Fibroblast of skin of left biceps (primary cell): ENCODE measurements around the gene CFAP47.
A peak's percentile ranks its signal among the peaks of the same experiment; 100 is the strongest.

Experiments
- DNase-seq, 2 experiments: peaks; one replicate each; pipeline ENCODE4 v3.0.0-alpha.2; 2013; ENCODE audit warnings: low read depth in 2 of 2

The CFAP47 gene

DNA sequence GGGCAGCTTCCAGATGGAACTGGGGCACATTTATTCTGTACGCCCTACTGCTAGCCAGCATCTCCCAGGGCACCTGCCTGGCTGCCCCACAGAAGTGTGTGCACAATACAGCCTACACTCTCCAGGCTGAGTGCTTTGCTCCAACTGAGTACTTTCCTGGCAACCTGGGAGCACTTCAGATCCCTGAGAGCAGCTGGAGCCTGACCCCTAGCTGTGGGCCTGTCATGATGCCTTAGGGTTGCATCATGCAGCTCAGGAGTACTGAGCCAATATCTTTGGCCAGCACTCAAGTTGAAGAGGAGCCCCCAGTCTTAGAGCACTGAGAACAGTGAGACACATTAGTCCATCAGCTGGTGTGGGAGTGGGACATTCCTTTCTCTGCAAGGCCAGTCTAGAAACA is 321.9 kb downstream of the CFAP47 start:
- DNase-seq: no peak

DNA sequence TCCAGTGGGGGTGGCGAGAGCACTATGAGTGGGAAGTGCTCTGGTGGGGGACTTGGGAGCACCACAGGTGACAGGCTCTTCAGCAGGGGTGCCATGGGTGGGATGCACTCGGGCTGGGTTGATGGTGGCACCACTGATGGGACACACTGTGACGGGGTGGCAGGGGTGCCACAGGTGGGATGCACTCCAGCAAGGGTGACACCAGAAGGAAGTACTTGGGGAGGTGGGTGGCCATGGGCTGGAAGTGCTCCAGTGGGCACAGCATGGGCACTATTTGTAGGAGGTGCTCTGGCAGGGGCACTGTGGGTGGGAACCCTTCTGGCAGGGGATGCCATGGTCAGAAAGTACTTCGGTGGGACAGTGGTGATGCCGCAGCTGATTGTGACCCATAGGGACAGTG is 346.6 kb downstream of the CFAP47 start:
- DNase-seq: no peak

DNA sequence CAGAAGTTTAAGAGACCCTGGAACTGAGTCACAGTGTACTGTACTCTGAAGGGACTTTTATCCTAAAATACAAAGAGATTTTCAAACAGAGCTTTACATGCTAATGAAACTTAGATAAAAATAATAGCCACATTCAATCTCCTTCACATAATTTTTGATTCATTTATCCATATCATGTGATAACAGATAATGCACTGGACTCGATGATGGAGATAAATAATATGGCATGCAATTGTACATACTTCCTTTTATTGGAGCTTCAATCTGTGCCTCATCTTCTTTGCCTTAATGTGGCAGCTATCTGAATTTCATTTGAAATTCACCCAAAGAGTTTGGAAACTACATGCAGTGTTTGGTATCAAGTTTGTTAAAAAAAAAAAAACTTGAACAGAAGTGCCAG is 390.6 kb downstream of the CFAP47 start:
- DNase-seq: no peak

DNA sequence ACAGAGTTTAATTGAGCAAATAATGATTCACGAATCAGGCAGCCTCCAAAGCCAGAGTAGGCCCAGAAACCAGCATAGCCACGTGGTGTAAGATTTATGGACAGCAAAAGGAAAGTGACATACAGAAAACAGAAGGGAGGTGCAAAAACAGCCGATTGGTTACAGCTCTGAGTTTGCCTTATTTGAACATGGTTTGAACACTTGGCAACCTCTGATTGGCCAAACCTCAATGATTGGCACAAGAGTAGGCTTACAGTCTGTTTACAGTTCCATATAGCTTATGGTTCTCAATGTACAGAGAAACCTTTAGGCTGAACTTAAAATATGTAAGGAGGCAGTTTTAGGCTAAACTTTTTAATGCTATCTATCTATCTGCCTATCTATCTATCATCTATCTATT is 394.8 kb downstream of the CFAP47 start:
- DNase-seq: no peak

DNA sequence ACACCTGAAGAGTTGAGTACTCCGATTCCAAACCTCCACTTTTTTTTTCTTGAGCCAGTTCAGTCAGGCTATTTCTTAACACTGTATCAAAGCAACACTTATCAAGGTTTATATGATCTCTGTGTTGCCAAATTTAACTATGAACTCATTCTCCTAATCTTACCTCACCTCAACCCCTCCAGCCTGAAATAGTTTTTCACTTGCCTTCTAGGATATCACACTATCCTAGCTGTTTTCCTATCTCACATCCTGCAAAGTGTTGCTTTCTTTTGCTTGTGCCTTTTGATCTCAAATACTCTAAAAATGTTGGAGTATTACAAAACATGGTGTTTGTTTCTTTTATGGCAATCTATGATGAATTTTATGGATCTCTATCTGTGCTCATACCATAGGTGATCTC is 415.0 kb downstream of the CFAP47 start:
- no peak for DNase-seq

DNA sequence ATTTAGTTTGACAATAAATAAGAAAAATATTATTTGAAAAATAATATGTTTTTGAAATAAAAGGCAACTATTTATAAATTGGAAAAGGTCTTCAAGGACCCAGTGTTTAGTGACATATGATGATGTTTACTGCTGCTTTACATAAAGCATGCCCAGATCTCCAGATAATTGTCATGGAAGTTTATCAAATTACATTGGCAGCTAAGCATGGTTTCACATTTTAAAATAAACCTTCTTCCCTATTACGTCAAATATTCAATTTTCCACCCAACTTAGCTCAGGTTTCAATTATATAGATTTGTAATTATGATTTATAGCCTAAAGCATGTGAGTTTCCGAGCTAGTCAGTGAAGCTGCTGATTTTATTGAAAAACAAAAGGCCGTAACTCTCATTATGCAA is 417.2 kb downstream of the CFAP47 start:
- DNase-seq: no peak

DNA sequence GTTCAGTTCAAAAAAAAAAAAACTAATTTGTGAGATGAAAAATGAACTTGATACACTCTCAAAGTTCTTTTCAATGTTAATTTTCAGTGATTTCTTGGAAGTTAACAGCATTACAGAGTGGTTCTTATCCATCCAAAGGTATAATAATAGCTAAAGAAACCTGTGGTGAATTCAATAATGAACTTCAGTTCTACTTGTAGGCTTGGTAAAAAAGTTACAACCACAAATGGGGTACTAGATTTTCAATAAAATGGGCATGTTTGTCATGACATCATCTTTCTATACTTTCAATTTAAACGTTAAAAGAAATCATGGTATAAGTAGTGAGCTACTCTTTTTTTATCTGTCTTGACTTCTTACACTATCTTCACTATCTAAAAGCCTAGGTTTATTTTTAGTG is 424.8 kb downstream of the CFAP47 start:
- DNase-seq: no peak

DNA sequence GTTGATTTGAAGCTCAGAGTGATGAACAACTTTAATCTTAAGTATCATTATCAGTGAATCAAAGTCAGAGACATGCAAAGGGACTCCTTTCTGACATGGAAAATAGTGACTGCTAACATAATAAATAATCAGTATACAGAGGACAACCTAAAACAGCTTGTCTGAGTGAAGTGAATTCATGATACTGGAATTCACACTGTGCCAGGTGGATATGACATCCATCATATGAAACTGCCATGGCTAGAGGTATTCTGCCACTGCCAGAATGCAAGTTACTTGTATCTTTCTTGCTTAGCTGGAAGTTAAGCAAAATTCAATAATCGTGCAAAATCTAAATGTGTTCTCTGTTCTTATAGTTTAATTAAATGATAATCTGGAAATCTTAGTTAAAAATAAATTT is 429.0 kb downstream of the CFAP47 start:
- no peak for DNase-seq

DNA sequence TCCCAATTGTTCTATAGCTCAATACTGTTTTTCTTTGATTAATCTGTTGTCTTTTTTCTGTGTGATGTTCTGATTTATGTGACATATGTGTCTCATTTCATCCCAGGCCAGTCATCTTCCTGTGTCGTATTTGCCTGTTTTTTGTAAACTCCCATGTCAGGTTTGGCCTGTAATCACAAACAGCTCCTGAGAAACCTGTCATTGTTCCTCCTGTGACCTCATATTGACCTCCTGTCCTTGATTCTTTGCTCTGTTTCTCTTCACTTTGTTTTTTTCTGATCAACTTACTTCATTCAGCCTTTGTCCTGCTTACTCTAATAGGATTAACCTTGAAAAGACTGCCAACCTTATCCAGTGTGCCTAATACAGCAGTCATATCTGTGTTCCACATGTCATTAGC is 438.3 kb downstream of the CFAP47 start:
- DNase-seq: no peak

DNA sequence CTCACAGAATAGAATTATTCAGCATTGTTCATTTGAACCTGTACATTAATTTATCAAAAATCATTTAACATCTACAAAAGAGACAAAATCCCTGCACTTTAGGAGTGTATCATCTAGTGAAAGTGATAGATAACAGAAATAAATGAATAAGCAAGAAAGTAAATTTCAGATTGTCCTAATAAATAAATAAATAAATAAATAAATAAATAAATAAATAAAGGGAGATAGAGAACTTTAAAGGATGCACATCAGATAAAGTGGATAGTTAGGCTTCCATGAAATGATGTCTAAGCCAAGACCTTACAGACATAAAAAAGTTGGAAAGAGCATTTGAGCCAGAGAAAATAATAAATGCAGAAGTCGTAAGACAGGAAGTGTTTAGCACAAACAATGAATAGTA is 444.7 kb downstream of the CFAP47 start:
- no peak for DNase-seq

DNA sequence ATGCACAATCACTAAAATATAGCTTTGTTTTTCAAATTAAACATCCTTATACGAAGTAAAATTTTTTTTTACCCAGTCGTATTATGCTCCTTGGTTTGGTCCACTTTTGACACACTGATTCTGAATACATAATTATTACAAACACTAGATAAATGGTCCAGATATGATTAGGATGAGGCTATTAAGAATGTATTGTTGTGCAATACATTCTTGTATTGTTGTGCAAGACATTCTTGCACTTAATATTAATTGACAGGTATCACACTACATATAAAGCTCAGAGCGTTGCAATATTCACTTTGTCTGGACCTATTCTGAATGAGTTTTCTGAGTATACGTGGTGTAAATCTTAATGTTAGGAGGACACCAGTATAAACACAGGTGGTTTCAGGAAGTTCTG is 464.0 kb downstream of the CFAP47 start:
- no peak for DNase-seq

DNA sequence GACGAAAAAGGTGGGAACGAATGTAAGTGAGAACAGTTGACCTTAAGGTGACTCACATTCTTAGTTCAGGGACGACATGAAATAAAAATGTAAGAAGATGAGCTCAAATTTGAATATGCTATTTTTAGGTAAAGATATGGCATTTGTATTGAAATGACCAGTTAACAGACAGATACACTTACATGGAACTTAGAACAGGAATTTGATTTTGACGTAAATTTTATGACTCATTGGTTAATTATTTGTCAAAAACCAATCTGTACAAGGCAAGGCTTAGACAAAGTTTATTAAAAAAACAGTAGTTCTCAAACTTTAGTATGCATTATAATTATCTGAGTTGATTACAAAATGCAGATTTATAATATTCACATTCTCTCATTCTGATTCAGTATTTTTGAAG is 469.4 kb downstream of the CFAP47 start:
- DNase-seq: no peak

DNA sequence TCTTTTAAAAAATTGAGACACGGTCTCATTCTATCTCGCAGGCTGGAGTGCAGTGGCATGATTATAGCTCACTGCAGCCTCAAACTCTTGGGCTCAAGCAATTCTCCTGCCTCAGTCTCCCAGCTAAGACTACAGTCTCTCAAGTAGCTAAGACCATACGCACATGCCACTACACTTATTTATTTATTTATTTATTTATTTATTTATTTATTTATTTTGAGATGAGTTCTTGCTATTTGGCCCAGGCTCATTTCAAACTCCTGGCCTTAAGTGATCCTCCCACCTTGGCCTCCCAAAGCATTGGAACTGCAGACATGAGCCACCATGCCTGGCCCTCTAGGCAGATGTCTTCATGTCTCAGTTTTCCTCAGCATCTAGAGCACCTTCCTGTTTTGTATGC is 482.2 kb downstream of the CFAP47 start:
- no peak for DNase-seq

DNA sequence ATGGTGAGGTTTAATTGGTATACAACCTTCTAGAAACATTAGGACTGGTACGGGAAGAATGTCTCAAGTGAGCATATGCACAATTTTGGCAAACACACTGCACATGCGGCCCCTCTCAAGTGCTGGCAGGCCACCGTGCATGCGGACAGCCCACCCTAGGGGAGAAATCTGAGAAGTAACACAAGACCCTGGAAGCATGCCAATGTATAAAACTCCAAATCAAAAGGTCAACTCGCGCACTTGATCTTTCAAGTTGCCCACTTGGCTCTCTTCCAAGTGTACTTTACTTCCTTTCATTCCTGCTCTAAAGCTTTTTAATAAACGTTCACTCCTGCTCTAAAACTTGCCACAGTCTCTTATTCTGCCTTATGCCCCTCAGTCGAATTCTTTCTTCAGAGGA is 488.3 kb downstream of the CFAP47 start:
- DNase-seq: no peak

DNA sequence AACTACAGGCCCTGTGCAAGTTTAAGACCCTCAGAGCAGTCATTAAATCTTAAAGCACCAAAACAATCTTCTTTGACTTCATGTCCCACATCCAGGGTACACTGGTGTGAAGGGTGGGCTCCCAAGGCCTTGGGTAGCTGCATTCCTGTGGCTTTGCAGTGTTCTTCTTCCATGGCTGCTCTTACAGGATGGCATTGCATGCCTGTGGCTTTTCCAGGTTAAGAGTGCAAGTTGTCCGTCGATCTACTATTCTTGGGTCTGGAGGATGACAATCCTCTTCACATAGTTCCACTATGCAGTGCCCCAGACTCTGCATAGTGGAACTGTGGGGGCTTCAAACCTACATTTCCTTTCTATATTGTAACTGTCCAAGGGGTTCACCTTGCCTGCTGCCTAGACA is 494.5 kb downstream of the CFAP47 start:
- no peak for DNase-seq

DNA sequence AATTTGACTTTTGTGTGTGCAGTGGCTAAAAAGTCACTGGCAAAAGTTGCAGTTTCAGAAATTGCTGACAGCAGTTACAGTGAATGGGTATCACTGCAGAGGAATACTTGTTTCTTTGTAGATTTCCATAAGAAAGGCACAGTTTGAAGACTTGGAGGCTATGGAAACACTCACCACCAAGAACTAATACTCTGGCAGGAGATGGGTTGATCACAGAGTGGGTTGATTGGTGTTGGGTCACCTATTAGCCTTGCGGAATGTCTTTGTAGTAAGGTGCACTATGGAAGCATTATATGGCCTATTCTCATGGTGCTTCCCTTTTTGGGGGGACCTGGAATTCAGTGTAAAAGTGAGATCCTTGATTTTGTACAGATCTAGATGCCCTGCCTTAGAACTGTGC is 502.8 kb downstream of the CFAP47 start:
- DNase-seq: no peak

DNA sequence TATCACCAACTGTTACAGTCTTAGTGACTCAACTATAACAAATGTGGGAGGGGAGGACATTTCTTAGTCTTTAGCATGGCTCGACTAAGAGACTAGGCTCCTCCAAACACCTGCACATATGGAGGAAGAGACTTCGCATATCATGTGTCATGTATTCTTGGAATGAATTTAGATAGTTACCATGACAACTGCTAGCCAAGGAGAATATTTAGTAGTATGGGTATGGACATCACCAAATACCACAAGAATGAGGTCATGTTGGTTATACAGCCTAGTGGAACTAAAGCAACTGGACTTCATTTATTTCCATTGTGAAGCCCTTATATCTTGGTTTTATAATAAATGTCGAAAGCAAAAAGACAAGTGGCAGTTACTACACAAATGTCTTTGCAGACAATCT is 512.3 kb downstream of the CFAP47 start:
- DNase-seq: peak; percentile 41 to 53

DNA sequence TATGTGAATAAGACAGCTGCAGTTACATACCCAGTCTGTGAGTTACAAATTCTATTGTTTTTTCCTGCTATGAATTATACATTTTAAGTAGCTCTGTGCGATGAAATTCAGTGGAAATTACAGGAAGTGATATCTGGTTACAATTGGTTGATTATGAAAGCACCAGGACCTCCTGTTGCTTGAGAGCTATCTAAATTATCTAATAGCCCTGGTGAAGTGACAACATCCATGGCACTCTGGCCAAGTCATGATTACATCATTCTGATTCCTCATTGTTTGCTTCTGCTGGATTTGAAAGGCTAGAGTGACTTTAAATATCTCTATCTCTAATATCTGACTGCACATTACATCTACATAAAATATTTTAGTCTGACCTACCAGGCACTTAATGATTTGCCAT is 515.0 kb downstream of the CFAP47 start:
- no peak for DNase-seq
